Fibroblast of pulmonary artery (primary cell): ENCODE measurements around the gene TBC1D22B.
"Not testable (repeated sequence)": the region's sequence is repeated elsewhere in the genome, so short reads cannot be mapped to it uniquely, and the experiment has no call there.

Source experiments
- DNase-seq: peaks from one replicate; pipeline ENCODE4 v3.0.0-alpha.2; 2010; ENCODE audit warnings: low read depth
- H3K4me3 ChIP-seq: replicated peaks from 2 replicates; pipeline ENCODE4 v1.5.1; 2011; ENCODE audit warnings: low read depth, mild to moderate bottlenecking, control low read depth, low read length, moderate library complexity
- CTCF ChIP-seq: IDR thresholded peaks from 2 replicates; pipeline ENCODE4 v1.5.1; 2011; ENCODE audit warnings: mild to moderate bottlenecking, control low read depth, low read length, inconsistent platforms; ENCODE audit errors: missing control alignments

Gene TBC1D22B

DNA sequence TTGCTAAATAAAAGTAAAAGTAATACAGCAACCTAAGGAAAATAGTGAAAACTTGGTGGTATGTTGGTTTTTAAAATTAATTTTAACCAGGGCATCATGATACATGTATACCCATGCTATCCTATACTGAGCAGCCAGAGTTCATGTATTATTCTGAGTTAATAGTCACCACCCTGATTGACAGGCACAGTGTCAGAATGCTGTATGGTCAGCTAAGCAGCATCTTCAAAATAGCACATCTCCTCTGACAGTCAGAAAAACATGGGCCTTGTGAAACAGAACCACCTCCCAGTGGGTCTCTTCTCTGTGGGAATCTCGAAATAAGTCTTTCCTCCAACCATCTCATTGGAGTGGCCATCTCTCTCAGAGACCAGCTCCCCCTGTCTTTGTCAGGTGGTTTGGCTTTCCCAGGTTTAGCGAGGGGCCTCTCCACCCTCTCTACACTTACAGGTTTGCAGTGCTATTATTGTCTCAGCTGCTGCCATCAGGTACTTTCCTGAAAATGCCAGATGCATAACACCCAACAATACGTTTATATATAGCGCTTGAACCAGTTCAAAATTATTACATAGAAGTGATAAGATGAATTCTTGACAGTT lies 49.2 kb downstream of the TBC1D22B start:
- TF ChIP-seq CTCF, result no peak
- DNase-seq, result no peak

GRCh38 chr6:37307484-37307883 lies 49.9 kb downstream of the TBC1D22B start:
- not testable (repeated sequence) for H3K4me3 ChIP-seq, DNase-seq

More for the DNA sequence above, 49.2 kb downstream of the TBC1D22B start:
- H3K4me3 ChIP-seq, result no peak overlapping the region

- peak; percentile 58 for DNase-seq
- no peak overlapping the region for H3K4me3 ChIP-seq
- TF ChIP-seq CTCF, result no peak
Observed at GRCh38 chr6:37308069-37308815, 50.7 kb downstream of the TBC1D22B start.

DNA sequence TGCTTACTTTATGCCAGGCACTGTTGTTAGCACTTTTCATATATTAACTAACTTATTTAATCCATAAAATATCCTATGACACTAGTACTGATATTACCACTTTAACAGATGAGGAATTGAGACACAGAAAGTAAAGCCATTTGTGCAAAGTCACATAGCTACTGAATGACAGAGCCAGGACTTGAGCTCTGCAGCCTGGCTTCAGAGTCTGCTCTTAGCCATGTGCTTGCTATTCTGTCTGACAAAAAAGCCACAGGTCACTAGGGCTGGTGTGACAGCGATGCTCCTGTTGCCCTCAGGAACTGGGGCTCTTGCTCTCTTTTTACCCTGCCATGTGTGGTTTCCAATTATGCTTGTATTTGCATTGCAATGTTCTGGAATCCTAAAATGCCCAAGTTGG lies 51.5 kb downstream of the TBC1D22B start:
- no peak for DNase-seq
- TF ChIP-seq CTCF, result no peak
- H3K4me3 ChIP-seq, result no peak overlapping the region

GRCh38 chr6:37309692-37310091 lies 52.1 kb downstream of the TBC1D22B start:
- no peak for TF ChIP-seq CTCF
- no peak overlapping the region for H3K4me3 ChIP-seq
- no peak for DNase-seq

- no peak for DNase-seq
- H3K4me3 ChIP-seq, result no peak overlapping the region
- no peak for TF ChIP-seq CTCF
Observed at GRCh38 chr6:37310966-37311365, 53.4 kb downstream of the TBC1D22B start.

DNA sequence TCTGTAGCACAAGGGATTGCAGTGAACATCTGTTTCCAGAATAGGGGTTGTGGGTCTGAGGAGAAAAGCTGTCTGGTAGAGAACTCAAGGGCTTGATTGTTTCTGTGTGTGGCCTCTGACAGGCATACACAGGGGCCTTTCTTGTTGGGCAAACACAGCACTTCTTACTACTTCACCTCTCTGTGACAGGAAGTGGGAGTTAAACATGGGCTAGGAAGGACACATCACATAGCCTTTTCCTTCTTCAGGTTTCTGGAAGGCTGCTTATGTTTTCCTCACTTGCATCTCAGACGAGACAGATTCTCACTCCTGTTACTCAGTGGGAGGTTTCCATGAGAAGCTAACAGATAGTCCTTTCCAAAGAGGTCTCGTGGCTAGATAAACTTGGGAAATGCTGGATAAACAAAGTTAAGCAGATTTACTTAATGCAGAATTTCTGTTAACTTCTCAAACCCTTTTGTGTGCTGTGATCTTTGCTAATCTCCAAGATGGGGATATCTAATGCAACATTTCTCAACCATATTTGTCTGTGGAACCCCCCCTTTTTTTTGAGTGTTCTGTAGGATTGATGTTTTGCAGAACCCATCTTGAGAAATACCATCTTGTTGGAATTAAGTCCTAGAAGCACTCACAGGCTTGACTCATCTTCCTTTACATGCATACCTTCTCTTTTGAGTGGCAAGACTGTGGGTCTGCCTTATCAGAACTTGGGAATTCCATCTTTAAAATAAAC lies 54.3 kb downstream of the TBC1D22B start:
- TF ChIP-seq CTCF, result no peak
- peak; percentile 62 for DNase-seq
- no peak overlapping the region for H3K4me3 ChIP-seq
